Left lung (tissue), 14 donors: ENCODE measurements around the gene VASP. TPM values are rescaled to one million over a fixed set of nuclear protein-coding genes. Genes with fewer than 3 reads are reported as not detected.

Experiments used
- ATAC-seq: fragments of 200-7000 bp; cut with Tn5 transposase; one replicate; pipeline ENCODE4 v1.9.1; 2020; ENCODE audit warnings: moderate library complexity
- DNase-seq, 4 donors: peaks; one replicate each; pipeline ENCODE4 v3.0.0-alpha.2; 2013 to 2020
- H3K27ac ChIP-seq, 2 donors: fragments of 200-600 bp; sonication (generic) in 1 of 2; one replicate each; pipeline versions ENCODE4 v1.5.0 to v1.8.0; 2020 to 2021
- H3K27me3 ChIP-seq, 2 donors: fragments of 200-600 bp; sonication (generic) in 1 of 2; one replicate each; pipeline versions ENCODE4 v1.5.0 to v1.8.0; 2020 to 2021
- H3K36me3 ChIP-seq, 2 donors: fragments of 200-600 bp; sonication (generic) in 1 of 2; one replicate each; pipeline versions ENCODE4 v1.5.0 to v1.8.0; 2020 to 2021
- H3K4me1 ChIP-seq, 2 donors: fragments of 200-600 bp; one replicate each; pipeline ENCODE4 v1.8.0; 2021
- H3K4me3 ChIP-seq, 2 donors: fragments of 200-600 bp; sonication (generic) in 1 of 2; one replicate each; pipeline versions ENCODE4 v1.5.0 to v1.8.0; 2020 to 2021; ENCODE audit warnings: mild to moderate bottlenecking in 1 of 2
- H3K9me3 ChIP-seq, 2 donors: fragments of 200-600 bp; sonication (generic) in 1 of 2; one replicate each; pipeline versions ENCODE4 v1.5.0 to v1.8.0; 2020 to 2021
- intact Hi-C, 2 donors: fragments of 100-400 bp; cut with DNase I; formaldehyde crosslinking; loops; one replicate each; pipeline versions ENCODE4 v1.11.2 to v1.14.2; 2022
- long read RNA-seq, 12 donors: library from polyadenylated mRNA in 2 of 12; unstranded in 2 of 12; transcript quantifications; one replicate each; pipeline ENCODE4 v2.0.0 and lab custom pipeline, GENCODE V29; 2019 to 2026
- polyA plus RNA-seq, 6 donors: library from polyadenylated mRNA; unstranded; fragments of 120-200 nt; gene quantifications; one replicate each; pipeline ENCODE4 v1.2.1, GENCODE V29; 2013; ENCODE audit not compliant: insufficient read length in 6 of 6
- total RNA-seq, 2 donors: library from RNA; stranded (reverse); fragmentation: NEBNext Ultra II Directional; extraction: Animal tissue kit (Norgen Biotek cat#: 25700); gene quantifications; one replicate each; pipeline ENCODE4 v1.2.1, GENCODE V29; 2021
- TF ChIP-seq, protein P1 (sequence below), 2 donors: fragments of 200-600 bp; sonication (generic) in 1 of 2; IDR thresholded peaks; one replicate each; pipeline versions ENCODE4 v1.5.0 to v1.8.0; 2021; ENCODE audit warnings: antibody characterized with exemption in 2 of 2
- donor health status: DM: no; HTN: yes; CAD: no.
- donor health status: DM: no; HTN: no; CAD: no.

The VASP gene
- total RNA-seq = 100 to 1,000 TPM; 109 to 220 TPM
- polyA plus RNA-seq = 10 to 100 TPM; 49.5 to 62.2 (median 54.6) TPM
- long read RNA-seq, donor 1, partial matches to known transcripts = 23 of 25 reads
- long read RNA-seq, donor 1, other reads (novel, unspliced or antisense) = 0 of 25 reads
- long read RNA-seq, donor 2, partial matches to known transcripts = 22 of 27 reads
- long read RNA-seq, donor 2, other reads (novel, unspliced or antisense) = 0 of 27 reads
- long read RNA-seq, donor 3, transcript VASP-201 (13 exons, 2,305 nt) = major isoform, 9 of 9 reads
- long read RNA-seq, donor 3, partial matches to known transcripts = 0 of 9 reads
- long read RNA-seq, donor 3, other reads (novel, unspliced or antisense) = 0 of 9 reads
- long read RNA-seq, donor 4, partial matches to known transcripts = 2 of 7 reads
- long read RNA-seq, donor 4, other reads (novel, unspliced or antisense) = 3 of 7 reads
- long read RNA-seq, donor 5, transcript VASP-201 (13 exons, 2,305 nt) = major isoform, 5 of 19 reads
- long read RNA-seq, donor 5, partial matches to known transcripts = 14 of 19 reads
- long read RNA-seq, donor 5, other reads (novel, unspliced or antisense) = 0 of 19 reads
- long read RNA-seq, donor 6, transcript VASP-201 (13 exons, 2,305 nt) = major isoform, 7 of 8 reads
- long read RNA-seq, donor 6, partial matches to known transcripts = 0 of 8 reads
- long read RNA-seq, donor 6, other reads (novel, unspliced or antisense) = 0 of 8 reads
- long read RNA-seq, donor 7, partial matches to known transcripts = 13 of 16 reads
- long read RNA-seq, donor 7, other reads (novel, unspliced or antisense) = 0 of 16 reads
- long read RNA-seq, donor 8, transcript VASP-201 (13 exons, 2,305 nt) = major isoform, 7 of 27 reads
- long read RNA-seq, donor 8, partial matches to known transcripts = 16 of 27 reads
- long read RNA-seq, donor 8, other reads (novel, unspliced or antisense) = 0 of 27 reads
- long read RNA-seq, donor 9 = 0 reads
- long read RNA-seq, donor 10, partial matches to known transcripts = 1 of 12 reads
- long read RNA-seq, donor 10, other reads (novel, unspliced or antisense) = 10 of 12 reads
- long read RNA-seq, donor 11 = 0 reads
- long read RNA-seq, donor 12, transcript VASP-201 (13 exons, 2,305 nt) = major isoform, 5 of 27 reads
- long read RNA-seq, donor 12, partial matches to known transcripts = 22 of 27 reads
- long read RNA-seq, donor 12, other reads (novel, unspliced or antisense) = 0 of 27 reads

DNA sequence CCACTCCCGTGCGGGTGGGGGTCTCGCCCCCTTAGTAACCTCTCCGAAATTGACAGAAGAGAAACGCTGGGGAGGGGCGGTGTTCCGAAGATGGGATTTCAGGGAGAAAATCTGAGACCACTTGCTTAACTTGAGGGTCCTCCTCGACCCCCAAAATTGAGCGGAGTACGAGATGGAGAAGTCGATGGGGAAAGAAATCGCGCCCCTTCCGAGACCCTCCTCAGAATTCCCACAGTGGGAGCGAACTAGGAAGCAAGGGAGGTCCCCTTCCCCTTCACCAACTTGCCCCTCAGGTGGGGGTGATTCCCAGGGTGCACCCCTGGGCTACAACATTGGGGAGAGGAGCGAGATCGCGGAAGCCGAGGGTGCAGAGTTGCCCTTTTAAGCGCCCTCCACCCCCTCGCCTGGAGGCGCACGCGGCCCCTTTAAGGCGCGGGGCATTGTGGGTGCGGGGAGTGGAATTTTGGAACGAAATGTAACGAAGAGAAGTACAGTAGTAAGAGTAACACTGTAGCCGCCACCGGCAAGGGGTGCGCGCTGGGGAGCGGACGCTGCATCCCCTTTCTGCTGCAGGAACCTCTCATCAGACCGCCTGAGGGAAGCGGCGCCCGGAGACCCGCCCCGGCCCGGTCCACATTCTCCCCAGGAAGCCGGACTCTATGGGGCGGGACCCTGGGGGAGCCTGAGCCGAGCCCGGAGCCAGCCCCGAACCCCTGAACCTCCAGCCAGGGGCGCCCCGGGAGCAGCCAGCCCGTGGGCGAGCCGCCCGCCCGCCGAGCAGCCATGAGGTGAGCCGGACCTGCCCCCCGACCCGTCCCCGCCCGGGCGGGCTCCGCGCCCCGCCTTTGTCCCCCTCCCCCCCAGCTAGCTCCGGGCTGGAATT, at the start of gene VASP:
Gene VASP, plus strand, starts transcription at position 491 of the 883 bp plus-strand sequence. Its CDS starts 293 bp downstream, at position 784.
- H3K4me1 ChIP-seq = peaks cover 8 to 68% of the 10 kb centered on the region in 2 donors
- H3K4me3 ChIP-seq = peak within 1 kb of the TSS; percentile 96 to 100
- TF ChIP-seq, protein P1, sequence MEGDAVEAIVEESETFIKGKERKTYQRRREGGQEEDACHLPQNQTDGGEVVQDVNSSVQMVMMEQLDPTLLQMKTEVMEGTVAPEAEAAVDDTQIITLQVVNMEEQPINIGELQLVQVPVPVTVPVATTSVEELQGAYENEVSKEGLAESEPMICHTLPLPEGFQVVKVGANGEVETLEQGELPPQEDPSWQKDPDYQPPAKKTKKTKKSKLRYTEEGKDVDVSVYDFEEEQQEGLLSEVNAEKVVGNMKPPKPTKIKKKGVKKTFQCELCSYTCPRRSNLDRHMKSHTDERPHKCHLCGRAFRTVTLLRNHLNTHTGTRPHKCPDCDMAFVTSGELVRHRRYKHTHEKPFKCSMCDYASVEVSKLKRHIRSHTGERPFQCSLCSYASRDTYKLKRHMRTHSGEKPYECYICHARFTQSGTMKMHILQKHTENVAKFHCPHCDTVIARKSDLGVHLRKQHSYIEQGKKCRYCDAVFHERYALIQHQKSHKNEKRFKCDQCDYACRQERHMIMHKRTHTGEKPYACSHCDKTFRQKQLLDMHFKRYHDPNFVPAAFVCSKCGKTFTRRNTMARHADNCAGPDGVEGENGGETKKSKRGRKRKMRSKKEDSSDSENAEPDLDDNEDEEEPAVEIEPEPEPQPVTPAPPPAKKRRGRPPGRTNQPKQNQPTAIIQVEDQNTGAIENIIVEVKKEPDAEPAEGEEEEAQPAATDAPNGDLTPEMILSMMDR (IDR thresholded peaks at IDR 0.05) = no peak
- intact Hi-C loops = no loop called here
- ATAC-seq = peak; percentile 81
- peak within 1 kb of the TSS; percentile 86 to 98 for H3K27ac ChIP-seq
- no peaks in the 10 kb centered on the region for H3K27me3 ChIP-seq
- DNase-seq = peak; percentile 77 to 97 (median 88)
- H3K36me3 ChIP-seq = peaks cover 0 to 9% of the 10 kb centered on the region in 2 donors
- H3K9me3 ChIP-seq = no peaks in the 10 kb centered on the region

- intact Hi-C loops = no loop called here
- TF ChIP-seq, protein P1 (IDR thresholded peaks at IDR 0.05) = no peak
- Histone ChIP-seq H3K27me3 (no peaks in the 10 kb centered on the region), H3K9me3 (no peaks in the 10 kb centered on the region), H3K4me1 (peaks cover 15 to 34% of the 10 kb centered on the region in 2 donors), H3K36me3 (no peaks in the 10 kb centered on the region), H3K4me3 (no peak overlapping the region), H3K27ac (no peak overlapping the region)
- no peak for DNase-seq
- no peak for ATAC-seq
These were observed 49.5 kb upstream of the VASP start for GRCh38 chr19:45457776-45458175.

DNA sequence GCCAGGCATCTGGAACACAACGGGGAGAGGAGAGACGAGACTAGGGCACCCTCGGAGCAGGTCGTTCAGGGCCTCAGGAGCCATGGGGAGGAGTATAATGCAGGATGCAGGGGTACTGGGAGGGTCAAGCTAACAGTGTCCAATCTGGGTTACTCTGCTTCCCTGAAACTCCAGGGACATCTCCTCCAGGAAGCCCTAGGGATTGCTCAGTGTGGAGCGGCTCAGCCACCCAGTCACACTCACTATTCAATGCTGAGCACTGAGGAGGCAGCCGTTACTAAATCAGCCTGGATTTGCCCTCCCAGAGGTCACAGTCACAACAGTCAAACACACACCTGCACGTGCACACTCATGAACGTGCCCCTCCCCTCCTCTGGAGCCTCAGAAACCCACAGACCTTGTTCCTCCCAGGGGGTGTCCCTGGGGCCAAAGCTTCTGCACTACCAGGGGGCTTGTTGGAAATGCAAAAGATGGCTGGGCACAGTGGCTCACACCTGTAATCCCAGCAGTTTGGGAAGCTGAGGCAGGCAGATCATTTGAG, 46.4 kb upstream of the VASP start:
- Histone ChIP-seq H3K36me3 (no peaks in the 10 kb centered on the region), H3K27ac (no peak overlapping the region), H3K9me3 (no peaks in the 10 kb centered on the region), H3K4me3 (no peak overlapping the region), H3K27me3 (peaks cover 0 to 2% of the 10 kb centered on the region in 2 donors), H3K4me1 (peaks cover 7 to 11% of the 10 kb centered on the region in 2 donors)
- ATAC-seq (no peak), DNase-seq (no peak)
- TF ChIP-seq, protein P1 (IDR thresholded peaks at IDR 0.05) = no peak
- intact Hi-C loops = no loop called here

DNA sequence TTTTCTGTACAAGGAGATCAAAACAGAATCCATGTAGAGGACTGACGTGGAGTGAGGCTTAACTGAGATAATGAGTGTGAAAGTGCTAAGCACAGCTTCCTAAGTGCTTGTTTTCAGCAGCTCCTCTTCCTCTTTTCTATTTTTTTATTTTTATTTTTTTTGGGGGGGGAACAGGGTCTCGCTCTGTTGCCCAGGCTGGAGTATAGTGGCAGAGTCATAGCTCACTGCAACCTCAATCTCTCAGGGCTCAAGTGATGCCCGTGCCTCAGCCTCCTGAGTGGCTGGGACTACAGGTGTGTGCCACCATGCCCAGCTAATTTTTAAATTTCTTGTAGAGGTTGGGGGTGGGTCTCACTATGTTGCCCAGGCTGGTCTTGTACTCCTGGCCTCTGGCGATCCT, 45.1 kb upstream of the VASP start:
- no peak for DNase-seq
- Histone ChIP-seq H3K27ac (no peak overlapping the region), H3K4me1 (peaks cover 4 to 6% of the 10 kb centered on the region in 2 donors), H3K4me3 (no peak overlapping the region), H3K9me3 (no peaks in the 10 kb centered on the region), H3K27me3 (peaks cover 0 to 14% of the 10 kb centered on the region in 2 donors), H3K36me3 (no peaks in the 10 kb centered on the region)
- no peak for ATAC-seq
- TF ChIP-seq, protein P1 (IDR thresholded peaks at IDR 0.05) = no peak
- intact Hi-C loops = no loop called here
